ENCODE results near the gene ADGRV1. TPM values are rescaled to one million over a fixed set of nuclear protein-coding genes. Genes with fewer than 3 reads are reported as not detected.

Gene ADGRV1
- total and polyA plus RNA-seq, 3 donors from 2014 or later = 10.8 to 18.0 (median 12.6) TPM

DNA sequence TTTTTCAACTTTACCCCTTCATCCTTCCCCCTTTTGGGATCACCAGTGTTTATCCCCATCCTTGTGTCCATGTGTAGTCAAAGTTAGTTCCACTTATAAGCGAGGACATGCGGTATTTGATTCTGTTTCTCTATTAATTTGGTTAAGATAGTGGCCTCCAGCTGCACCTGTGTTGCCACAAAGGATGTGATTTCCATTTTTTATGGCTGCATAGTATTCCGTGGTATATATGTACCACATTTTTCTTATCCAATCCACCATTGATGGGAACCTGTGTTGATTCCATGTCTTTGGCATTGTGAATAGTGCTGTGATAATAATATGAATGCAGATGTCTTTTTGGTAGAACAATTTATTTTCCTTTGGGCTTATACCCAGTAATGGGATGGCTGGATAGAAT lies 572.2 kb downstream of the ADGRV1 start:
- intact Hi-C loops (cut with DNase I; ENCODE audit: low total_unique reads) = no loop called here
- WGBS, 2 donors = 93 to 95% methylated on average over 3 of the region's 3 CpGs

DNA sequence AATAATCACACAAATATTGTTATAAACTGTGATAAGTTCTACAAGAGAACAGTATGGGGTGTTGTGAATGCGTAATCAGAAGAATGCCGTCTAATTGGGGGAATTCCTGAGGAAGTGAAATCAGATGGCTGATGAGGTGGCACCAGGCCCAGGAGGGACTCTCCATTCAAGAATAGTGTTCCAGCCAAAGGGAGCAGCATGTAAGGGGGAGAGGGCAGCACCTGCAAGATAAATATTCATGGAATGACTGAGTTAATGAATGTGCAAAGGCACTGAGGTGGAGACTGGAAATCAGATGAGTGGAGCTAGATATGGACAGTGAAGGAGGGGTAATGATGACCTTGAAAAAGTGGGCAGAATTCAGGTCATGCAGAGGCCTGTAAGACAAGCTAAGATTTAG lies 574.0 kb downstream of the ADGRV1 start:
- Histone ChIP-seq H3K9me3 (no peaks in the 10 kb centered on the region), H3K4me1 (peaks cover 4% of the 10 kb centered on the region), H3K36me3 (ENCODE audit: low read depth, missing control alignments) (no peaks in the 10 kb centered on the region), H3K27me3 (no peaks in the 10 kb centered on the region), H3K4me3 (no peak overlapping the region), H3K27ac (no peak overlapping the region)
- DNase-seq = no peak
- 60 to 74% methylated on average over 2 of the region's 2 CpGs for WGBS, 2 donors
- intact Hi-C loops (cut with DNase I; ENCODE audit: low total_unique reads) = no loop called here
- TF ChIP-seq POLR2A (IDR thresholded peaks at IDR 0.05) = no peak
- TF ChIP-seq, protein P1, sequence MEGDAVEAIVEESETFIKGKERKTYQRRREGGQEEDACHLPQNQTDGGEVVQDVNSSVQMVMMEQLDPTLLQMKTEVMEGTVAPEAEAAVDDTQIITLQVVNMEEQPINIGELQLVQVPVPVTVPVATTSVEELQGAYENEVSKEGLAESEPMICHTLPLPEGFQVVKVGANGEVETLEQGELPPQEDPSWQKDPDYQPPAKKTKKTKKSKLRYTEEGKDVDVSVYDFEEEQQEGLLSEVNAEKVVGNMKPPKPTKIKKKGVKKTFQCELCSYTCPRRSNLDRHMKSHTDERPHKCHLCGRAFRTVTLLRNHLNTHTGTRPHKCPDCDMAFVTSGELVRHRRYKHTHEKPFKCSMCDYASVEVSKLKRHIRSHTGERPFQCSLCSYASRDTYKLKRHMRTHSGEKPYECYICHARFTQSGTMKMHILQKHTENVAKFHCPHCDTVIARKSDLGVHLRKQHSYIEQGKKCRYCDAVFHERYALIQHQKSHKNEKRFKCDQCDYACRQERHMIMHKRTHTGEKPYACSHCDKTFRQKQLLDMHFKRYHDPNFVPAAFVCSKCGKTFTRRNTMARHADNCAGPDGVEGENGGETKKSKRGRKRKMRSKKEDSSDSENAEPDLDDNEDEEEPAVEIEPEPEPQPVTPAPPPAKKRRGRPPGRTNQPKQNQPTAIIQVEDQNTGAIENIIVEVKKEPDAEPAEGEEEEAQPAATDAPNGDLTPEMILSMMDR (IDR thresholded peaks at IDR 0.05) = no peak

More for the DNA sequence above, 572.2 kb downstream of the ADGRV1 start:
- no peak for TF ChIP-seq POLR2A (IDR thresholded peaks at IDR 0.05)
- TF ChIP-seq, protein P1 (IDR thresholded peaks at IDR 0.05) = no peak
- DNase-seq = no peak
- H3K27me3 ChIP-seq = no peaks in the 10 kb centered on the region
- H3K36me3 ChIP-seq (ENCODE audit: low read depth, missing control alignments) = no peaks in the 10 kb centered on the region
- H3K27ac ChIP-seq = no peak overlapping the region
- H3K9me3 ChIP-seq = no peaks in the 10 kb centered on the region
- H3K4me3 ChIP-seq = no peak overlapping the region
- H3K4me1 ChIP-seq = peaks cover 21% of the 10 kb centered on the region

DNA sequence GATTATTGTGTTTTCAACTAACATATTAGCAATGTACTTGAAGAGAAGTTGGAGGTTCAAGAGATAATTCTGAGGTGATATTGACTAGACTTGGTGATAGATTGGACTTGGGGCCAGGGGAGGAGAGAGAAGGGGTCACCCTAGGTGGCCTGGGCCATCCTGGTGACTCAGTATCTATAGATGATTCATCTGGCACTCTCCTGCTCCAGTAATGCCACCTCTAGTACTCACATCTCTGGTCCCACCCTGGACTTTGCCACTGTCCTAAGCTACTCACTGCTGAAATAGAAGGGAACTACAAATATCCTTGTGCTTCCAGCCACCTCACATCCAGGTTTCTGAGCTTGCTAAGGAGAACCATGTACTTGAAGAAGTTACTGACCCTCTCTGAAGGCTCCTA lies 574.6 kb downstream of the ADGRV1 start:
- Histone ChIP-seq H3K27me3 (no peaks in the 10 kb centered on the region), H3K36me3 (ENCODE audit: low read depth, missing control alignments) (no peaks in the 10 kb centered on the region), H3K27ac (no peak overlapping the region), H3K4me3 (no peak overlapping the region), H3K4me1 (no peaks in the 10 kb centered on the region), H3K9me3 (no peaks in the 10 kb centered on the region)
- DNase-seq = no peak
- intact Hi-C loops (cut with DNase I; ENCODE audit: low total_unique reads) = no loop called here
- no peak for TF ChIP-seq POLR2A (IDR thresholded peaks at IDR 0.05)
- TF ChIP-seq, protein P1 (IDR thresholded peaks at IDR 0.05) = no peak

DNA sequence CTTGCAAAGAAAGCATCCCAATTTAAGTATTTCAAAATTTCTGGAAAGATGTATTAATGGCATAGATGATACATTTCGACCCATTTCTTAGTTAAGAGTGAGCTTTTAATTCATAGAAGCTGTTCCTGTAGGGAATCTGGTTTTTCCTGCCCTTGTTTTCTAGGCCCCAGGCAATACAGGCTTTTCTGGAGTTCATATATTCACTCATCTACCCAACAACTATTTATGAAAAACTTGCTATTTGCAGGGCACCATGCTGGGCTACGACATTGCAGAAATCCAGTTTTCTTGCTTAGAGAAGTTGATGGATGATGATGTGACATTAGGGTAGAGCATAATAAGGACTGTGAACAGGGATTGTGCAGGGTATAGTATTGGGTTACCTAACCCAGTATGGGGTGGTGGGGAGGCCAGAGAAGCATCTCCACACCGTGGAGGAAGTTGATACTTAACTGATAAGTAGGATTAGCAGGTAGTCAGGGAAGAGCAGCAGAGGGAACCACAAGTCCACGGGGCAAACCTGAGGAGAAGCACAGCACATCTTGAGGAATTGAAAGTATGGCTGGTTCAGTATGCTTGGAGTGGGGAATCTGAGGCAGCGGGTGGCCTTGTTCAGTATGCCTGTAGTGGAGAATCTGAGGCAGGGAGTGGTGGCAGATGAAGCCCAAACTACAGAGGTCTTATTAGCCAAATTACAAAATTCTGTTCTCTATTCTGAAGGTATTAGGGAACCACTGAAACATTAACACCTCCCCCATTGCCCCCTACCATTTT lies 577.1 kb downstream of the ADGRV1 start:
- H3K27me3 ChIP-seq = no peaks in the 10 kb centered on the region
- WGBS, 2 donors = 85 to 88% methylated on average over 5 of the region's 5 CpGs
- H3K27ac ChIP-seq = no peak overlapping the region
- no peaks in the 10 kb centered on the region for H3K36me3 ChIP-seq (ENCODE audit: low read depth, missing control alignments)
- peaks cover 11% of the 10 kb centered on the region for H3K4me1 ChIP-seq
- H3K9me3 ChIP-seq = no peaks in the 10 kb centered on the region
- no peak for TF ChIP-seq POLR2A (IDR thresholded peaks at IDR 0.05)
- TF ChIP-seq, protein P1 (IDR thresholded peaks at IDR 0.05) = no peak
- no peak for DNase-seq
- intact Hi-C loops (cut with DNase I; ENCODE audit: low total_unique reads) = no loop called here
- H3K4me3 ChIP-seq = no peak overlapping the region

DNA sequence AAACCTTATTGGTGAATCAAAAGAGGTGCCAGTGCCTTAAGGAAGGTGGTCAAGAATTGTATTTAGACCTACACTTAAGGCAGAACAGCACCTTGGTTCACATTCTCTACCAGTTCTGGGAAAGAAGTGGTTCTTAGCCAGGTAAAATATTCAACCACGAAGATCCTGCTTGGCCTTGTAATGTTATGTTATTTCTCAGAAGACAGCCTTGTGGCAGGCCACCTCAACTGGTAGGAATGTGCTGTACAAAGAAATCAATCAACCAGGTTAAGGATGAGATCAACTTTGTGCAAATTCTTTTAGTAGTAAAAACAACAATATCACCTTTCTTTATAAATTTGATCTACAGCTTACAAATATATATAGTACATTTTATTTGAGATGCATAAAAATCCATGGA lies 577.7 kb downstream of the ADGRV1 start:
- intact Hi-C loops (cut with DNase I; ENCODE audit: low total_unique reads) = no loop called here
- Histone ChIP-seq H3K36me3 (ENCODE audit: low read depth, missing control alignments) (no peaks in the 10 kb centered on the region), H3K9me3 (no peaks in the 10 kb centered on the region), H3K4me1 (peaks cover 16% of the 10 kb centered on the region), H3K27me3 (no peaks in the 10 kb centered on the region), H3K27ac (no peak overlapping the region), H3K4me3 (no peak overlapping the region)
- TF ChIP-seq, protein P1 (IDR thresholded peaks at IDR 0.05) = no peak
- TF ChIP-seq POLR2A (IDR thresholded peaks at IDR 0.05) = no peak
- 55 to 83% methylated on average over 1 of the region's 1 CpG for WGBS, 2 donors
- DNase-seq = no peak
